ENCODE data around the gene MEGF8. TPM values are rescaled to one million over a fixed set of nuclear protein-coding genes. Genes with fewer than 3 reads are reported as not detected.

Gene MEGF8
- total and polyA plus RNA-seq, 9 of the 15 experiments (the other 6 are each of a cell fraction or from before 2014, with no cell fraction given), result 0.28 to 13.1 (median 3.0) TPM

DNA sequence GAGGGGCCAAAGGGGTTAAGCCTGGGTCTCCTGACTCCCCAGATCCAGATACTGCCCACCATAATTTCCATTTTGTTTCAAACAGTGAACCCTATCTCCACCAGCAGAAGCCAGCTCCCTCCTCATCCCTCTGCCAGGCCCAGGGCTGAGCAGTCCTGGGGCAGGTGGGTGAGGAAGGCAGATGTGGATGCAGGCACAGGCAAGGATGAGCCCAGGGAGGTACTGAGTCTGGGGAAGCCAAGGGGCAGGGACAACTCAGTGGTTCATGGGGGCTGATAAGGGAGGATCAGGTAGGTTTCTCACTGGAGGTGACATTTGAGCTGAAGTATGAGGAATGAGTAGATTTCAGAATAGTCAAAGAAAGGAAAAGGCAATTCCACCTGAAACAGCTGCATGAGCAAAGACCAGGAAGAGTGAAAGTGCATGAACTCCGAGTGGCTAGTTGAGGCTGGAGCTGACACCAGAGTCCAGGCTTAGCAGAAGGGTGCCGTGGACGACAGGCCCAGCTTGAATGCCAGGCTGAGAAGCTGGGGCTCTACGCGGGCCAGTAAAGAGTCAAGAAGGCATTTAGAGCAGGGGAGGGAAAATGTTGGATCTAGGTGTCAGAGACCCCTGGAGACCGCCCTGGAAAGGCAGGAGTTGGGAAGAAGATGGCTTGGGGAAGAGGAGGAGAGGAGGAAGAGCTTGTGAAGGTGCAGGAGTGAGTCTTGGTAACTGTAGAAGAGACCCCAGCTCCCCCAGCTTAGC lies 46.1 kb upstream of the MEGF8 start (continued):
- TF ChIP-seq LARP7 (IDR thresholded peaks at IDR 0.05) (0 out of 2 replicates have a peak, but pooled peaks have one; percentile 47), OTX1 (CRISPR knock-in tag; IDR thresholded peaks at IDR 0.05) (0 out of 2 replicates have a peak, but pooled peaks have one; percentile 5), NCOA1 (IDR thresholded peaks at IDR 0.05; ENCODE audit: low read depth) (no peak), GATAD2A (IDR thresholded peaks at IDR 0.05) (peak; percentile 49), ZFP30 (CRISPR knock-in tag; IDR thresholded peaks at IDR 0.05; ENCODE audit: borderline replicate concordance) (no peak), HSF4 (CRISPR knock-in tag; IDR thresholded peaks at IDR 0.05; ENCODE audit: borderline replicate concordance) (no peak), FOSL1 (tag; conservative IDR thresholded peaks at IDR 0.05) (no peak), ZNF121 (CRISPR knock-in tag; conservative IDR thresholded peaks at IDR 0.05) (no peak), ZNF551 (CRISPR knock-in tag; IDR thresholded peaks at IDR 0.05) (no peak), NFXL1 (CRISPR knock-in tag; IDR thresholded peaks at IDR 0.05) (no peak), POU5F1 (IDR thresholded peaks at IDR 0.05; ENCODE audit: borderline replicate concordance, low read depth, low read length, partially characterized antibody) (no peak), SUPT5H (IDR thresholded peaks at IDR 0.05) (0 out of 2 replicates have a peak, but pooled peaks have one; percentile 40), ZNF263 (CRISPR knock-in tag; IDR thresholded peaks at IDR 0.05; ENCODE audit: borderline replicate concordance) (no peak), XRCC5 (IDR thresholded peaks at IDR 0.05; ENCODE audit: low read depth, low read length) (no peak), GATA2 (CRISPR knock-in tag; IDR thresholded peaks at IDR 0.05) (0 out of 2 replicates have a peak, but pooled peaks have one; percentile 25), TARDBP (IDR thresholded peaks at IDR 0.05) (0 out of 2 replicates have a peak, but pooled peaks have one; percentile 36), HDAC1 (IDR thresholded peaks at IDR 0.05) (peak in 1 of 2 experiments; percentile 31; a peak in 1 of 4 replicates), ZNF408 (CRISPR knock-in tag; IDR thresholded peaks at IDR 0.05; ENCODE audit: low read depth) (no peak), HEY1 (CRISPR knock-in tag; IDR thresholded peaks at IDR 0.05; ENCODE audit: borderline replicate concordance) (no peak), ESRRA (IDR thresholded peaks at IDR 0.05; ENCODE audit: borderline replicate concordance, low read depth) (no peak), SMAD4 (CRISPR knock-in tag; conservative IDR thresholded peaks at IDR 0.05) (no peak), ZNF224 (CRISPR knock-in tag; IDR thresholded peaks at IDR 0.05) (no peak)
- TF ChIP-seq, protein P1, sequence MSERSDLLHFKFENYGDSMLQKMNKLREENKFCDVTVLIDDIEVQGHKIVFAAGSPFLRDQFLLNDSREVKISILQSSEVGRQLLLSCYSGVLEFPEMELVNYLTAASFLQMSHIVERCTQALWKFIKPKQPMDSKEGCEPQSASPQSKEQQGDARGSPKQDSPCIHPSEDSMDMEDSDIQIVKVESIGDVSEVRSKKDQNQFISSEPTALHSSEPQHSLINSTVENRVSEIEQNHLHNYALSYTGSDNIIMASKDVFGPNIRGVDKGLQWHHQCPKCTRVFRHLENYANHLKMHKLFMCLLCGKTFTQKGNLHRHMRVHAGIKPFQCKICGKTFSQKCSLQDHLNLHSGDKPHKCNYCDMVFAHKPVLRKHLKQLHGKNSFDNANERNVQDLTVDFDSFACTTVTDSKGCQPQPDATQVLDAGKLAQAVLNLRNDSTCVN (CRISPR knock-in tag; IDR thresholded peaks at IDR 0.05), result 0 out of 2 replicates have a peak, but pooled peaks have one; percentile 14
- TF ChIP-seq, protein P2, sequence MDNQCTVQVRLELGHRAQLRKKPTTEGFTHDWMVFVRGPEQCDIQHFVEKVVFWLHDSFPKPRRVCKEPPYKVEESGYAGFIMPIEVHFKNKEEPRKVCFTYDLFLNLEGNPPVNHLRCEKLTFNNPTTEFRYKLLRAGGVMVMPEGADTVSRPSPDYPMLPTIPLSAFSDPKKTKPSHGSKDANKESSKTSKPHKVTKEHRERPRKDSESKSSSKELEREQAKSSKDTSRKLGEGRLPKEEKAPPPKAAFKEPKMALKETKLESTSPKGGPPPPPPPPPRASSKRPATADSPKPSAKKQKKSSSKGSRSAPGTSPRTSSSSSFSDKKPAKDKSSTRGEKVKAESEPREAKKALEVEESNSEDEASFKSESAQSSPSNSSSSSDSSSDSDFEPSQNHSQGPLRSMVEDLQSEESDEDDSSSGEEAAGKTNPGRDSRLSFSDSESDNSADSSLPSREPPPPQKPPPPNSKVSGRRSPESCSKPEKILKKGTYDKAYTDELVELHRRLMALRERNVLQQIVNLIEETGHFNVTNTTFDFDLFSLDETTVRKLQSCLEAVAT (IDR thresholded peaks at IDR 0.05), result peak in 1 of 2 experiments; percentile 68; a peak in 1 of 4 replicates
- TF ChIP-seq, protein P3, sequence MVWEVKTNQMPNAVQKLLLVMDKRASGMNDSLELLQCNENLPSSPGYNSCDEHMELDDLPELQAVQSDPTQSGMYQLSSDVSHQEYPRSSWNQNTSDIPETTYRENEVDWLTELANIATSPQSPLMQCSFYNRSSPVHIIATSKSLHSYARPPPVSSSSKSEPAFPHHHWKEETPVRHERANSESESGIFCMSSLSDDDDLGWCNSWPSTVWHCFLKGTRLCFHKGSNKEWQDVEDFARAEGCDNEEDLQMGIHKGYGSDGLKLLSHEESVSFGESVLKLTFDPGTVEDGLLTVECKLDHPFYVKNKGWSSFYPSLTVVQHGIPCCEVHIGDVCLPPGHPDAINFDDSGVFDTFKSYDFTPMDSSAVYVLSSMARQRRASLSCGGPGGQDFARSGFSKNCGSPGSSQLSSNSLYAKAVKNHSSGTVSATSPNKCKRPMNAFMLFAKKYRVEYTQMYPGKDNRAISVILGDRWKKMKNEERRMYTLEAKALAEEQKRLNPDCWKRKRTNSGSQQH (CRISPR knock-in tag; IDR thresholded peaks at IDR 0.05), result peak; percentile 62; the same call in 1 of the 2 replicates

Data from K562 (cell line).